Activated CD4-positive, alpha-beta T cell treated with anti-CD3 and anti-CD28 coated beads, Interleukin-2, amount 50 U/mL, for 16 hours (primary cell): ENCODE measurements around the gene PEX11G.

Experiments used
- DNase-seq: peaks from one replicate; pipeline ENCODE4 v3.0.0-alpha.2; 2020

Gene PEX11G

DNA sequence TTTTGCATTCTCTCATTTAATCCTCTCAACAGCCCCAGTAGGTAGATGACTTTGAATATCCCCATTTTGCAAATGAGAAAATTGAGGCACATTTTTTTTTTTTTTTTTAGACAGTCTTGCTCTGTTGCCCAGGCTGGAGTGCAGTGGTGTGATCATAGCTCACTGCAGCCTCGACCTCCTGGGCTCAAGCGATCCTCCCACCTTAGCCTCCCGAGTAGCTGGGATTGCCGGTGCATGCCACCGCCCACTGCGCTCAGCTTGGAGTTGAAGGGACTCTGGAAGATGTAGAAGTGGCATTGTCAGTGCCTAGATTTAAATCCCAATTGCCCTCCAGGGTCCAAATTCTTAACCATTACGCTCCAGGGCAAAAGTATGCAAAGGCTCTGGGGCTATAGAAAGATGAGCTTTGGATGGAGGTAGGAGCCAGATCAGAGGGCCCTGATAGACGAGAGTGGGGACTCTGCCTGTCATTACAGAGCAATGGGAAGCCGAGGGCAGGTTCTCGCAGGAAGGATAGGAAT lies 32.8 kb upstream of the PEX11G start:
- no peak for DNase-seq

DNA sequence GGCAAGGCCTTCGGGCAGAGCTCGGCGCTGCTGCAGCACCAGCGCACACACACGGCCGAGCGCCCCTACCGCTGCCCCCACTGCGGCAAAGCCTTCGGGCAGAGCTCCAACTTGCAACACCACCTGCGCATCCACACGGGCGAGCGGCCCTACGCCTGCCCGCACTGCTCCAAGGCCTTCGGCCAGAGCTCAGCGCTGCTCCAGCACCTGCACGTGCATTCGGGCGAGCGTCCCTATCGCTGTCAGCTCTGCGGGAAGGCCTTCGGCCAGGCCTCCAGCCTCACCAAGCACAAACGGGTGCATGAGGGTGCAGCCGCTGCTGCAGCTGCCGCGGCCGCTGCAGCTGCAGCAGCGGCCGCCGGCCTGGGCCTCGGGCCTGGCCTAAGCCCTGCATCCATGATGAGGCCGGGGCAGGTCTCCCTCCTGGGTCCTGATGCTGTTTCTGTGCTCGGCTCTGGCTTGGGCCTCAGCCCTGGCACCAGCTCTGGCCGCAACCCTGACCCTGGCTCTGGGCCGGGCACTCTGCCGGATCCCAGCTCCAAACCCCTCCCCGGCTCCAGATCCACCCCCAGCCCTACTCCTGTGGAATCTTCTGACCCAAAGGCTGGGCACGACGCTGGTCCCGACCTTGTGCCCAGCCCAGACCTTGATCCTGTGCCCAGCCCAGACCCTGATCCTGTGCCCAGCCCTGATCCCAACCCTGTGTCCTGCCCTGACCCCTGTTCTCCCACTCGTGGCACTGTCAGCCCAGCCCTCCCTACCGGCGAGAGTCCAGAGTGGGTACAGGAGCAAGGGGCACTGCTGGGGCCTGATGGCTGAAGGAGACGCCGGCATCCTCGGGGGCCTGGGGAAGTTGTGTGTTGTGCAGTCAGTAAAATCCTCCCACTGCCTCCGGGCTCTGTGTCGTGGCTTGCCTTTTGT lies 31.6 kb upstream of the PEX11G start:
- no peak for DNase-seq

DNA sequence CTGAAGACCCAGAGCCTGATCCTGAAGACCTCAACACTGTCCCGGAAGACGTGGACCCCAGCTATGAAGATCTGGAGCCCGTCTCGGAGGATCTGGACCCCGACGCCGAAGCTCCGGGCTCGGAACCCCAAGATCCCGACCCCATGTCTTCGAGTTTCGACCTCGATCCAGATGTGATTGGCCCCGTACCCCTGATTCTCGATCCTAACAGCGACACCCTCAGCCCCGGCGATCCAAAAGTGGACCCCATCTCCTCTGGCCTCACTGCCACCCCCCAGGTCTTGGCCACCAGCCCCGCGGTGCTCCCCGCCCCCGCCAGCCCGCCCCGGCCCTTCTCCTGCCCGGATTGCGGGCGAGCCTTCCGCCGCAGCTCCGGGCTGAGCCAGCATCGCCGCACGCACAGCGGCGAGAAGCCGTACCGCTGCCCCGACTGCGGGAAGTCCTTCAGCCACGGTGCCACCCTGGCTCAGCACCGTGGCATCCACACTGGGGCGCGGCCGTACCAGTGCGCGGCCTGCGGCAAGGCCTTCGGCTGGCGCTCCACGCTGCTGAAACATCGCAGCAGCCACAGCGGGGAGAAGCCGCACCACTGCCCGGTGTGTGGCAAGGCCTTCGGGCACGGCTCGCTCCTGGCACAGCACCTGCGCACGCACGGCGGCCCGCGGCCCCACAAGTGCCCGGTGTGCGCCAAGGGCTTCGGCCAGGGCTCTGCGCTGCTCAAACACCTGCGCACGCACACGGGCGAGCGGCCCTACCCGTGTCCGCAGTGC lies 30.7 kb upstream of the PEX11G start:
- no peak for DNase-seq

DNA sequence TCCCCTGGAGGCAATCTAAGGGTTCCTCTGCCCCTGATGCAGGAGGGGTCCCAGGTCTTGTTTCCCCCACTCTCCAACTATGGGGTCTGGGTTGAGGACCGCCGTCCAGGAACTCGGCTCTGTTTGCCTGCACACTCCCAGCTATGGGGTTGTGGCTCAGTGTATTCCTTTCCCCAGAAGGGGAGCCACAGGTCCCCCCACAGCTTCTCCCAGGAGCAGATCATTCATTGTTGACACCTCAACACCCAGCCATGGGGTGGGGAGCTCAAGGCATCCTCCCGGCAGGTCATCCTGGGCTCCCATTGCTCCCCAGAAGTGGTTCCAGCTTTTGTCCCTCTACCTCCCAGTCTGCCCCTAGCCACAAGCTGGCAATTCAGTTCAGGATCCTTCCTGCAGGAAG lies 28.0 kb upstream of the PEX11G start:
- no peak for DNase-seq

DNA sequence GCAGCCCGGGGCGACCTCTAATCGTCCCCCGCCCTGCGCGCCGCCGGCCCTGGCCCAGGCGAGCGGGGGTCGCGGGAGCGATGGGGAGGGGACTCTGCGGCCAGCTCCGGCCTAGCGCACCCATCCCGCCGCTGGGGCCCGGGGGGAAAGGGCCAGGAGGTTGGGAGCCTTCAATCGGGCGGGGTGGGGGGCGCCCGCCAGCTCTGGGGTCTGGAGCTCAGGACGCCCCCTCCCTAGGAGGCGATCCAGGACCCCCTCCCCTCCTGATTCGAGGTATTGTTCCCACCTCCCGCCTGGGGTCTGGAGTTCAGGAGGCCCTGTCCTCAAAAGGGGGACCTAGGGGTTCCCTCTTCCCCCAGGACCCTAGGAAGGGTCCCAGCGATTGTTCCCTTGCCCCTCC lies 27.5 kb upstream of the PEX11G start:
- DNase-seq = no peak

DNA sequence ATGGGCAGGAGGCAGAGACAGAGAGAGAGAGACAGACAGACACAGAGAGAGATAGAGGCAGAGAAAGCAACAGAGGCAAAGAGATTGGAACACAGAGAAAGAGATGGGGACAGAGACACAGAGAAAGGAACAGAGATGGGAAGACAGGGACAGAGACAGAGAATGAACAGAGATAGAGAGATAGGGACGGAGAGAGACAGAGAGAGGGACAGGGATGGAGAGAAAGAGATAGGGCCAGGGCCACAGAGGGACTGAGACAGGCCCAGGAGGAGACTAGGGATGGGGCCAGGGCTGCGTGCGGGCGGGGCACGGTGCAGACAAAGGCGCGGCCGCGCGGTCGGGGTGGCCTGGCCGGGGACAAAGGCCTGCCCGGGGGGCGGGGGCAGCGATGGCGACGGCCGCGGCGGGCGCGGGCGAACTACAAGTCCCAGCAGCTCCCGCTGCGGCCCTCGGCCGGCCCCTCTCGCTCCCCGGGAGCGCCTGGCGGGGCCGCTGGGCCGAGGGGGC lies 26.9 kb upstream of the PEX11G start, which contains the start of gene ZNF358:
TSS of gene ZNF358 (plus strand) at position 459 of the 507 bp plus-strand sequence. CDS start 3,140 bp downstream, outside the sequence.
- no peak for DNase-seq

DNA sequence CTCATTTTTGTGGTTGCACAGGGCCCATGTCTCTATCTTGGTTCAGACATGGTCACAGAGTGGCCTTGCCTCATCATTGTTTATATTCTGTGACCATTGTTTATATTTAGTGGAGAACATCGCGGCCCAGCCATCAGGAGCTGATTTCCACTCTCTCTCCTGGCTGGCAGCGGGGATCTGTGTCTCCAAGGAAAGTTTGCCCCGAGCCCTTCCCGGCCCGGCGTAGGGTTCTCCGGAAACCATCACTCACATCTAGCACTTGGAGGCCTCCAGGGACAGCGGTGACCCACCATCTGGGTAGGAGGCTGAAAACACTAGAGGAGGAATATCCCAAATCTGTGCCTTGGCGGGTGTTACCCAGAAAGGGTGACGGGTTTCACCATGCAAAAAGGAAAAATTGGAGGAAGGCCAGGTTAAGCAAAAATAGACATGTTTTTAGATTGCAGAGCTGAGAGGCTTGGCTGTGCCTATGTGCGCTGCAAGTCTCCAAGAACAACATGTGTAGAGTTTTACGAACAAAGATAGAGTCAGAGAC lies 26.3 kb upstream of the PEX11G start:
- DNase-seq = no peak

DNA sequence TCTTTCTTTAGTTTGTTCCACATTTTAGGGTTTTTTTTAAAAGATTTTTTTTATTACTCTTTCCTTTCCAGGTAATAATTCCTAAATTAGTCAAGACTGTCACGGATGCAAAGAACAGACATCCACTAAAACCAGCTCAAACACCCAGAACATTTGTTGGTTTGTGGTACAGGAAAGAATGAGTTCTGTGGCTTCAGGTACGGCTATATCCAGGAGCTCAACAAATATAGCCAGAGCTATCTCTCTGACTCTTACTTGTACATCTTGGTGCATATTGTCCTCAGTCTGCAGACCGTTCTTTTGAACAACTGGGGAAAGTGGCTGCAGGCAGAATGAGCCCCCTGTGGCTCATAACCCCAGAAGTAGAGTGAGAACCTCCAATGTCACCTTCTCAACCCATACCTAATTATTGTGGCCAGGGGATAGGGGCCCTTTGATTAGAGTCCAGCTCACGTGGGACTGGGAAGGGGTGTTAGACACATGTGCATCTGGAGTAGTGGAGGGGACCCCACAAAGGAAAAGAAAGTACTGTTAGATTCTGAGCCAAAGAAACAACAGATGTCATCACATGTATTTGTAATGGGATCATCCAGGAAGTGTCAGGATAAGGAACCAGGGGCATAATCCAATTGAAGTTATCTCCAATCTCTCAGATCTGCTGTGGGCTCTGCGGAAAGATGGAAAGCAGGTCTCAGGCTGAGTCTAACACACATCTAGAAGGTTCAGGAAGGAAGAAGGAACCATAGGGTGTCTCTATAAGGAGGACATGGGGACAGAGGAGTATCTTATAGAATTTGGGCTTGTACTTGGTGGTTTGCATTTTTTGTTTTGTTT lies 25.2 kb upstream of the PEX11G start:
- DNase-seq = no peak

DNA sequence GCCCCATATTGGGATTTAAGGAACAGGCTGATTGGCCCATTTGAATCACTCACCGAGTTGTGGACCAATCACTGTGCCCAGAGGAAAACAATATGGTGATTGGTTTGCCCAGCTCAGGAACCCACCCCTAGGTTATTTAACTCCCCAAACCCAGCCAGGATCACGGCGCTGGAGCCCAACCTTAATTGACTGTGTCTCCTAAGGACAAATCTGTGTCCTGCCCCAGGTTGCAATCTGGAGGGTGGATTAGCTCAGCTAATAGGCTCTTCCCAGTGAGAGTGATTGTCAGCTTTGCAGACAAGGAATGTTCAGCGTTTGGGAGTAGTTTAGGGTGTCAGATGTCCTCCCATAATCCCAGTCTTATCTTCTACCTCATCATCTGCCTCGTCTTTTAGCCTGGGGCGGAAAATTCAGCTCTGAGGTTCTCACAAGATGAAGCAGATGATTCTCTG lies 23.6 kb upstream of the PEX11G start:
- DNase-seq = no peak

DNA sequence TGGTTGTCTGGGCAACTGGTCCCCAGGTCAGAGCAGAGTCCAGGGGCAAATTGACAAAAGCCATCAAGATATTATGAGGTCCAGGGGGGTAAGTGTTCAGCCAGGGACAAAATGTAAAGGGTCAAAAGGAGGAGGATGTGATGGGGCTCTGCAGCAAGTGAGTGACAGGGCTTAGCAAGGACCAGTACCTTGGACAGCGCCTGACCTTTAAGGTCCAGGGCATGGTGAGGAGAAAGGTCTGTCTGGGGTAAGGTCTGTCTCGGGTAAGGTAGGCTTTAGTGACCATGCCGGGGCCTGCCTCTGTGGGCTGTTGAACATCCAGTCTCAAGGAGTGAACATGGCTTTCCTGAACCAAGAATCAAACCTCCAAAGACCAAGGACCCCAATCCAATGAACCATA lies 20.8 kb upstream of the PEX11G start:
- DNase-seq = no peak

DNA sequence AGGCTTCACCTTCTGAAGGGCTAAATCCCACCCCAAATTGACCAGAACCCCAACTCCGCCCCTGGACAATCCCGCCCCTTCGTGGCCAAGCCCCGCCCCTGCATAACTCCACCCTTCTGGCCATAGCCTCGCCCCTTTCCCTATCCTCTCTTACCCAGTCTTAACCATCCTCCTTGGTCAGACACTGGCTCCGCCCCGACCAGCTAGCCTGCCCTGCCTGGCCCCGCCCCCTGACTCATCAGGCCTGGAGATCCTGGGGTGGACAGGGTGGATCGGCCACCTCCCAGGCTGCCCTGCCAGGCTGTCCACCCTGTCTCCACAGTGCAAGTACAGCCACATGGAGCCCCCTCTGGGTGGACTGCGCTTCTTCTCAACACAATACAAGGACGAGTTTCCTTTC lies 19.0 kb upstream of the PEX11G start:
- no peak for DNase-seq

DNA sequence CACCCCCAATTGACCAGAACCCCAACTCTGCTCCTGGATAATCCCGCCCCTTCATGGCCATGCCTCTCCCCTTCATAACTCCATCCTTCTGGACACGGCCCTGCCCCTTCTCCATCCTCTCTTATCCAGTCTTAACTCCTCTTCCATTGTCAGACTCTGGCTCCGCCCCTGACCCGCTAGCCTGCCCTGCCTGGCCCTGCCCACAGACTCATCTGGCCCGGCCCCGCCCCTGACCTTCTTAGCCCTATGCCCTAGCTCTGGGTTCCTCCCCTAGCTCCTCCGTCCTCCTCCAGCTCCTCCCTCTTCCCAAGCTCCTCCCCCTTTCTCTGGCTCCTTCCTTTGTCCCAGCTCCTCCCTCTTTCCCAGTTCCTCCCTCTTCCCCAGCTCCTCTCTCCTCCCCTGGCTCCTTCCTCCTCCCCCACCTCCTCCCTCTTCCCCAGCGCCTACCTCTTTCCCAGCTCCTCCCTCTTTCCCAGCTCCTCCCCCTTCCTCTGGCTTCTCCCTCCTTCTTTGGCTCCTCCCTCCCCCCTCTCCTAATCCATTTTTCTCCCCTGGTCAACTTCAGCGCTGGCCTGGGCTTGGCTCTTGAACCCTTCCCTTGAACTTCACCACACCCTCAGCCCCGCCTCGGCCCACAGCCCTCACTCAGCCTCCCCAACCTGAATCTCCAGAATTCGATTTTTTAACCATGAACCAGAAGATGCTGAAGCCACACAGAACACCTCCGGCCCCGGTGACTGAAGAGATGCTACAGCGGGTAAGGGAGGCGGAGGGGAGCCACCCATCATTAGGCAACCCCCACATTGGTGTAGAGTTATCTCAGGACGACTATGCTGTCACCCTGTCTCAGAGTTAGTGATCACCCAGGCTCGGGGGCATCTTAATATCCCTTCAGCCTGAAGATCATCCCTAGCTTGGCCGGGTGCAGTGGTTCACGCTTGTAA lies 17.8 kb upstream of the PEX11G start:
- DNase-seq = peak; percentile 44

DNA sequence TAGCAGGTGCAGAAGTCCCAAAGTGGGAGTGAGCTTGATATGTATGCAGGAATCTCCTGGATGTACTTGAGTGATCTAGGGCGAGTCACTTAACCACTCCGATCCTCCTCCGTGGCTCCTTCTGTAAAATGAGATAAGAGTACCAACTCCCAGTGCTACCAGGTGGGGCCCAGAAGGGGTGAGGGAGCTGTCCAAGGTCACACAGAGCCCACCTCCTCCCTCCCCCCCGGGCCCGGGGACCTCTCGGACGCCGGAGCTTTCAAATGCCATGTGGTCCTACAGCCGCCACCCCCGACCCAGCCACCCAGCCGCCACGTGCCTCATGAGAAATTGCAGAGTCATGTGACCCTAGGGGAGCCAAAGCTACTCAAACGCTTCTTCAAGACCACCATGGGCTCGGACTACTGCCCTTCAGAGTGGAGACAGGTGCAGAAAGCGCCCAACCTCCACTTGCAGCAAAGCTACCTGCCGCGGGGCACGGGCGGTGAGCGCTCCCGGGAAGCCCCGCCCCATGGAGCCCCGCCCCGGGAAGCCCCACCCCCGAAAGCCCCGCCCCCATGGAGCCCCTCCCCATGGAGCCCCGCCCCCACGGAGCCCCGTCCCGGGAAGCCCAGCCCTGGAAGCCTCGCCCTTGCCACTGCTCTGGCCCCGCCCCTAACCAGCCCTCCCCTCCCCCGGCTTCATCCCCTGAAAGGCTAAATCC lies 17.0 kb upstream of the PEX11G start:
- DNase-seq = peak; percentile 26

DNA sequence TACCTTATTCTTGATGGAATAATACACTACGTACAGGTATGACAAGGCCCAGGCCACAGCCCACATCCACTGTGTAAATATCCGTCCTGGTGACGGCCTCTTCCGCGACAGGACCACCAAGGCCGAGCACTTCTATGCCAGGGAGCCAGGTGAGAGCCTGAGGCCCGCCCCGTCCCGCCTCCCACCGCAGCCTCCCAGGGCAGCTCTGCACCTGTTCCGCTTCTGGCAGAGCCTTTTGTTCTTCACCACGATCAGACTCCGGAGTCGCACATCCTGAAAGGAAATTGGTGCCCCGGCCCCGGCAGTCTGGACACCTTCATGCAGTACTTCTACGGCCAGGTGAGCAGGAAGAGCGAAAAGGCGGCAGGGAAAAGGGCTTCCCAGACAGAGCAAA lies 16.4 kb upstream of the PEX11G start:
- DNase-seq = no peak

DNA sequence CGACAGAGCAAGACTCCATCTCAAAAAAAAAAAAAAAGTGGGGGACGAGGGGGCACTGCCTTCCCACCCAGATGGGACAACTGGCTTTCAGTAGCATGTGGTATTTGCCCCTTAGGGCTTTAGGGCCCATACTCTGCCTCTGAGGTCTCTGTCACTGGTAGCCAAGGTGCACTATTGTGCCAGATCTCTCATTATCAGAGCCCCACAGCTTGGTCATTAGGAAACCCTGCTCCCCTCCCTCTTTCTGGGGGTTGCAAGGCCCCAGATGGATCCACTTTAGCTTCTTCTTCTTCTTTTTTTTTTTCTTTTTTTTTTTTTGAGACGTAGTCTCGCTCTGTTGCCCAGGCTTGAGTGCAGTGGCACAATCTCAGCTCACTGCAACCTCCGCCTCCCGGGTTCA lies 15.8 kb upstream of the PEX11G start:
- DNase-seq = no peak

DNA sequence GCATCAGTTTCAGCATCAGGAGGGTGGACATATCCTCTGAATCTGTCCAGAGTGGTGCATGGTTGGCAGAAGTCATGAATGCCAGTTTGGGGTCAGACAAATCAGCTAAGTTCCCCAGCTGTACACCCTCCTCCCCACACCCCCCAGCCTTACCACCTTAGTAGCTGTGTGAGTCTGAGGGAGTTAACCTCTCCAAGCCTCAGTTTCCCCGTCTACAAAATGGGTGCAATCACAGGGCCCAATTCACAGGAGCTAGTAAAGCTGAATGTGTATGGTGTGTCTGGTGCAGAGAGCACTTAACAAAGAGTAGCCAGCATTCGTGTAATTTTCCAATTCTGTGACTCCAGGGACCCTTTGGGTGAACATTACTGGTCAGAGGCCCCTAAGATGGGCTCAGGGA lies 13.7 kb upstream of the PEX11G start:
- DNase-seq = no peak

DNA sequence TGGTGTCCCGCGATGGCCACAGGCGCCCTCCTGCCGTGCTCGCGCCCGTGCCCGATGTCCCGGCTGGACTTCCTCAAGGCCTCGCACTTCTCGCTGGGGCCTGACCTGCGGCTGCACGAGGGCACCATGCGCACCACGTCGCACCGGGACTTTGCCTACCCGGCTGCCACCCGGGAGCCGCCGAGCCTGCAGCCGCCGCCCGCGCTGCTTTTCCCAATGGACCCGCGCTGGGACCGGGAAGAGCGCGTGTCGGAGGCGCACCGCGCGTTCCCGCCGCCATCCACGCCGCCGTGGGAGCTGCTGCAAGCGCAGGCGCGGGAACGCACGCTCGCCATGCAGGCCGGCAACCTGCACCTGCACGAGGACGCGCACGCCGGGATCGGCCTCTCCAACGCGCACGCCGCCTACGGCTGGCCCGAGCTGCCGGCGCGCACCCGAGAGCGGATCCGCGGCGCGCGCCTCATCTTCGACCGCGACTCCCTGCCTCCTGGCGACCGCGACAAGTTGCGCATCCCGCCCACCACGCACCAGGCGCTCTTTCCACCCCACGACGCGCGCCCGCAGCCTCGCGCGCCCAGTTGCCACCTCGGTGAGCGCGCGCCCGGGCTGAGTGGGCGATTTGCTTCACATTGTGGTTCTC lies 12.1 kb upstream of the PEX11G start:
- DNase-seq = peak; percentile 65

DNA sequence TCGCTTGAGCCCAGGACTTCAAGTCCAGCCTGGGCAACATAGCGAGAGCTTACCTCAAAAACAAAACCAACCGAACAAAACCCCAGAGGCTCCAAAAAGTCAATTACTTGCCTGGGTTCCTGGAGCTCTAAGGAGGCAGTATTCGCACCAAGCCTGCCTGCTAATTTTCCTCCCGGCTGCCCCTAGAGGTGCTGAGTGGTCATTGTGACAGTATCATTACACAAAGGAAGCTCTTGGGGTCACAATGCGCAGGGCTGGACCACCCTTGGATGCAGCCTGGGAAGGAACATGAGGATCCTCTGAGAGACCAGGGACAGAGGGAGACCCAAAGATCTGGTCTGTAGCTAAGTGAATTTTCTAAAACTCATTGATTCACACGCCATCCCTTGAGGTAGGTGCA lies 8.5 kb upstream of the PEX11G start:
- DNase-seq = no peak

DNA sequence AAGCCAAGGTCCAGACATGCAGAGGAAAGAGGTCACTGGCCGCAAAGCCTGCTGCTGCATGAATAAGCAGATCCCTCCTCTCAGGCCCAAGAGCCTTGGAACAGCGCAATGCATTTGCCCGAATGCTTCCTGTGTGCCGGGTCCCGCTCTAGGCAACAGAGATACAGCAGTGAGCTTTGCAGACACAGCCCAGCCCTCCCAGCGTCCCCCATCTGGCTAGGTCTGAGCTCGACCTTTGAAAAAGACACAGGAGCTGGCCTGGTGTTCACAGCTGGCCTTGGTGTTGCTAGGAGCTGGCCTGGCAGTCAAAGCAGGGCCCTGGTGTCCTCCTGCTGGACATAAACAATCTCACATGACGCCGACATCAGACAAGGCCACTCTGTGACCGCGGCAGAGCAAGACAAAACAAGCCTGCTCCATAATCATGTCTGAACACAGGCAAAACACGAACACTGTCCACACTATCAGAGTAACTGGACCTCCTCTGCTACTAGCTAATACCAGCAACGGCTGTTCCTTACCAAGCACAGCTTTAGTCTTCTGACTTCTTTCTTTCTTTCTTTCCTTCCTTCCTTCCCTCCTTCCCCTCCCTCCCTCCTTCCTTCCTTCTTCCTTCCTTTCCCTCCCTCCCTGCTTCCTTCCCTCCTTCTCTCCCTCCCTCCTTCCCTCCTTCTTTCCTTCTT lies 5.7 kb upstream of the PEX11G start:
- no peak for DNase-seq
